ENCODE data around the gene OMA1. TPM values are rescaled to one million over a fixed set of nuclear protein-coding genes. Genes with fewer than 3 reads are reported as not detected.

The OMA1 gene
- total and polyA plus RNA-seq, 9 donors, result 8.1 to 51.5 (median 35.6) TPM

DNA sequence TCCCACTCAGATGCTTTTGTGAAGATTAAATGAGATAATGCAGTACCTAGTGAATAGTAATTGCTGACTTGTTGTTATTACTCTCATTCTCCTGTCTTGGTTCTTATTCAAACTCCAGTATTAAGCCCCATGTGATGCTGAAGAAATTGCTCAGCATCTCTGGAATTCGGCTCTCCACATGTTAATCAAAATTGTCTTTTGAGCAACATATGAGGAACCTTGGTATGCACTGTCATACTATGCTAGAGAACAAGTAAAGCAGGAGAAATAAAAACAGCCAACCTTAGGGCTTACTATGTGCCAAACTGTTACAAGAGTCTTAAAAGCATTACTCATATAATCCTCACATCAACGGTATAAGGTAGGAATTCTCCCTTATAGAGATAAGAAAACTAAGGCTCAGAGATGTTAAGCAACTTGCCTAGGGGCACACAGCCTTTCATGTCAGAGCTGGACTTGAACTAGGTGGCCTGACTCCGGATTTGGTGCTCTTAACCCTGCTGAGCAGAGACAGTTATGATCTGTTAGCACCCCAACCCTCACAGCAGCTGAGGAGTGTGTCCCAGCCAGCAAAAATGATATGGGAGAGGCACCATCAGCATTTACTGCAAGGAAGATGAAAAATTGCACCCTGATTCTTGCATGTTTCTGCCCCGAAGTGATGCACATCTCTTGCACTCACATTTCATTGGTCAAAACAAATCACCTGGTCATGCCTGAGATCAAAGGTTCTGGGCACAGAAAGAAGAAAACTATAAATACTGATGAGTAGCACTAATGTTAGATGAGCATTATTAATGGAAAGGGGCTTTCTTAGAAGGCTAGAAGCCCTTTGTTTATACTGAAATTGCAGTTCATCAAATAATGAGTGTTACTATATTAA lies 102.3 kb downstream of the OMA1 start:
- no peak overlapping the region for H3K4me3 ChIP-seq
- intact Hi-C loops (cut with DNase I), result no loop called here
- DNase-seq, result no peak
- TF ChIP-seq POLR2A (IDR thresholded peaks at IDR 0.05) (no peak), EP300 (IDR thresholded peaks at IDR 0.05) (no peak)
- TF ChIP-seq, protein P1, sequence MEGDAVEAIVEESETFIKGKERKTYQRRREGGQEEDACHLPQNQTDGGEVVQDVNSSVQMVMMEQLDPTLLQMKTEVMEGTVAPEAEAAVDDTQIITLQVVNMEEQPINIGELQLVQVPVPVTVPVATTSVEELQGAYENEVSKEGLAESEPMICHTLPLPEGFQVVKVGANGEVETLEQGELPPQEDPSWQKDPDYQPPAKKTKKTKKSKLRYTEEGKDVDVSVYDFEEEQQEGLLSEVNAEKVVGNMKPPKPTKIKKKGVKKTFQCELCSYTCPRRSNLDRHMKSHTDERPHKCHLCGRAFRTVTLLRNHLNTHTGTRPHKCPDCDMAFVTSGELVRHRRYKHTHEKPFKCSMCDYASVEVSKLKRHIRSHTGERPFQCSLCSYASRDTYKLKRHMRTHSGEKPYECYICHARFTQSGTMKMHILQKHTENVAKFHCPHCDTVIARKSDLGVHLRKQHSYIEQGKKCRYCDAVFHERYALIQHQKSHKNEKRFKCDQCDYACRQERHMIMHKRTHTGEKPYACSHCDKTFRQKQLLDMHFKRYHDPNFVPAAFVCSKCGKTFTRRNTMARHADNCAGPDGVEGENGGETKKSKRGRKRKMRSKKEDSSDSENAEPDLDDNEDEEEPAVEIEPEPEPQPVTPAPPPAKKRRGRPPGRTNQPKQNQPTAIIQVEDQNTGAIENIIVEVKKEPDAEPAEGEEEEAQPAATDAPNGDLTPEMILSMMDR (IDR thresholded peaks at IDR 0.05), result no peak
- H3K27me3 ChIP-seq, result no peaks in the 10 kb centered on the region
- WGBS, 3 donors, result 72 to 80% (median 76%) methylated on average over 4 of the region's 4 CpGs
- H3K27ac ChIP-seq, result no peak overlapping the region
- no peaks in the 10 kb centered on the region for H3K36me3 ChIP-seq
- H3K9me3 ChIP-seq, result no peaks in the 10 kb centered on the region
- H3K4me1 ChIP-seq (ENCODE audit: insufficient read depth), result no peaks in the 10 kb centered on the region

DNA sequence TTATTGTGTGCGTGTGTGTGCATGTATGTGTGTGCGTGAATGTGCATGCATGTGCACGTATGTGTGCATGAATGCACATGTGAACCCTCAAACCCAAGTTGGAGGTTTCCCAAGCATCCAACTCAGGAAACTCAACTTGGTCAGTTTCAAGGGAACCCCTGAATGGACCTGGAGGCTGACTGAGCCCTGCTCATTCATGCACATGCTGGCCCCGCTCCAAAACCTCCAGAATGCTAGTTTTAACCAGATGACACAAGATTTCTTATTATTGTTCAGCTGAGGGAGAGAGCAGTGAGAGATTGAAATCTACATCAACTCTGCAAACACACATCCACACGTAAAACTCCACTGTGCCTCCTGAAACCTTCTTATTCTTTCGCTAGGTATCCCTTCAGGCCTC lies 104.4 kb downstream of the OMA1 start:
- Histone ChIP-seq H3K27me3 (no peaks in the 10 kb centered on the region), H3K27ac (no peak overlapping the region), H3K36me3 (no peaks in the 10 kb centered on the region), H3K4me1 (ENCODE audit: insufficient read depth) (no peaks in the 10 kb centered on the region), H3K9me3 (no peaks in the 10 kb centered on the region), H3K4me3 (no peak overlapping the region)
- 94 to 98% (median 95%) methylated on average over 6 of the region's 6 CpGs for WGBS, 3 donors
- TF ChIP-seq, protein P1 (IDR thresholded peaks at IDR 0.05), result no peak
- no peak for TF ChIP-seq POLR2A (IDR thresholded peaks at IDR 0.05)
- TF ChIP-seq EP300 (IDR thresholded peaks at IDR 0.05), result no peak
- no peak for DNase-seq
- intact Hi-C loops (cut with DNase I), result no loop called here

DNA sequence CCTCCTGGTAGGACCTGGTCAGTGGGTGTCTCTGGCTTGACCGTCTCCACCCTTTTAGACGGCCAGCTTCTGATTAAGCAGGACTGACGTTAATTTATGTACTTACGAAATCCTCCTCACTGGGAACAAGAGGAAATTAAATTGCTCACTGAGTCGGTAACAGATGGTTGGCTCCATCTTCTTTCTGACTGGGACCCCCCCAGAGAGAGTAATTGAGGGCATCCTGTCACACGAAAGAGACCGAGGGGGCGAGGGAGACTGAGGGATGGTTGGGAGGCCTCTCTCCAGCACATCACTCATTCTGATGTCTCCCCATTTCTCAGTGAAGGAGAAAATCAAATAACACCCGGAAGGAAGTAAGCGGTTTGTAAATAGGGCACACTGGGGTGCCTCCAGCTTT lies 104.8 kb downstream of the OMA1 start:
- DNase-seq, result no peak
- intact Hi-C loops (cut with DNase I), result no loop called here
- Histone ChIP-seq H3K4me3 (no peak overlapping the region), H3K27me3 (no peaks in the 10 kb centered on the region), H3K4me1 (ENCODE audit: insufficient read depth) (no peaks in the 10 kb centered on the region), H3K9me3 (no peaks in the 10 kb centered on the region), H3K27ac (no peak overlapping the region), H3K36me3 (no peaks in the 10 kb centered on the region)
- no peak for TF ChIP-seq POLR2A (IDR thresholded peaks at IDR 0.05)
- TF ChIP-seq, protein P1 (IDR thresholded peaks at IDR 0.05), result no peak
- 90 to 94% (median 94%) methylated on average over 10 of the region's 10 CpGs for WGBS, 3 donors

DNA sequence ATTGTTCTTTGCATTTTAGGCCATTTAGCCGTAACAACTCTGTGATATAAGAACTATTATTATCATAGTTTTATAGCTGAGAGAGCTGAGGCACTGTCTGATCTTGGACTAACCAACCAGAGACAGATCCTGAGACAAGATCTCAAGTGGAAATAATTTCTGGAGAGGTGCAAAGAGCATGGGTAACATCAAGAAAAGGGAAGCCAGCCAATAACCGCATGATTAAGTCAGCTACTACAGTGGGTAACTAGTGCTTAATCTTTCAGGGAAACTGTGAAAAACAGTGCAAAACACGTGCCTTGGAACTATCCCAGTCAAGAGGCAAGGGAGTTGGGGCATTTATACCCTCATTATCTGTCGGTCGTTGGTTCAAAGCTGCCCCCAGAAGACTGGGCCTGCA lies 105.8 kb downstream of the OMA1 start:
- Histone ChIP-seq H3K27ac (no peak overlapping the region), H3K36me3 (no peaks in the 10 kb centered on the region), H3K27me3 (no peaks in the 10 kb centered on the region), H3K4me1 (ENCODE audit: insufficient read depth) (no peaks in the 10 kb centered on the region), H3K4me3 (no peak overlapping the region), H3K9me3 (no peaks in the 10 kb centered on the region)
- no peak for DNase-seq
- 64 to 83% (median 81%) methylated on average over 5 of the region's 5 CpGs for WGBS, 3 donors
- intact Hi-C loops (cut with DNase I), result no loop called here
- TF ChIP-seq POLR2A (IDR thresholded peaks at IDR 0.05) (no peak), EP300 (IDR thresholded peaks at IDR 0.05) (no peak)
- TF ChIP-seq, protein P1 (IDR thresholded peaks at IDR 0.05), result no peak

Data from ovary (tissue), 9 donors.